K562 (cell line): ENCODE measurements around the gene CLSTN1. TPM values are rescaled to one million over a fixed set of nuclear protein-coding genes. Genes with fewer than 3 reads are reported as not detected.

ENCODE experiments used
- ATF7 ChIP-seq: fragments of 450-650 bp; IDR thresholded peaks from 2 replicates; pipeline ENCODE4 v1.7.1; 2014; ENCODE audit warnings: mild to moderate bottlenecking, moderate library complexity
- BCL6 ChIP-seq: fragments of 250-450 bp; sonication (Bioruptor Pico); IDR thresholded peaks from 2 replicates; pipeline ENCODE4 v1.4.0; 2020
- CLOCK ChIP-seq: fragments of 250-450 bp; sonication (Bioruptor Pico); IDR thresholded peaks from 2 replicates; pipeline ENCODE4 v1.4.0; 2020; ENCODE audit warnings: mild to moderate bottlenecking, moderate library complexity, borderline replicate concordance
- CREM ChIP-seq: IDR thresholded peaks from 2 replicates; pipeline ENCODE4 v1.6.1; 2014; ENCODE audit warnings: antibody characterized with exemption, low read depth
- ESRRA ChIP-seq: fragments of 450-650 bp; IDR thresholded peaks from 2 replicates; pipeline ENCODE4 v1.6.1; 2014; ENCODE audit warnings: low read depth, mild to moderate bottlenecking, moderate library complexity, borderline replicate concordance
- GABPB1 ChIP-seq: sonication (generic); formaldehyde crosslinking; IDR thresholded peaks from 2 replicates; pipeline ENCODE4 v1.8.0; 2022; ENCODE audit warnings: mild to moderate bottlenecking, missing genetic modification reagents
- HNRNPL ChIP-seq: fragments of 200-400 bp; formaldehyde crosslinking; IDR thresholded peaks from 2 replicates; pipeline ENCODE4 v1.6.1; 2017; ENCODE audit warnings: low read depth, mild to moderate bottlenecking, low read length
- MAFK ChIP-seq: IDR thresholded peaks from 2 replicates; pipeline ENCODE4 v1.6.1; 2011; ENCODE audit warnings: low read length, improper control_type of control experiment
- MTA1 ChIP-seq: fragments of 450-650 bp; IDR thresholded peaks from 2 replicates; pipeline ENCODE4 v1.6.1; 2017; ENCODE audit warnings: borderline replicate concordance
- PHF20 ChIP-seq: fragments of 450-650 bp; IDR thresholded peaks from 2 replicates; pipeline ENCODE4 v1.6.1; 2018; ENCODE audit not compliant: partially characterized antibody
- PML ChIP-seq: IDR thresholded peaks from 2 replicates; pipeline ENCODE4 v1.6.1; 2012; ENCODE audit warnings: low read length, inconsistent platforms
- STAT5A ChIP-seq: IDR thresholded peaks from 2 replicates; pipeline ENCODE4 v1.6.1; 2012; ENCODE audit warnings: low read length, inconsistent platforms, borderline replicate concordance
- TRIM24 ChIP-seq, 2 experiments: fragments of 450-650 bp; IDR thresholded peaks; 2 replicates each; pipeline ENCODE4 v1.6.1; 2016
- ZBTB1 ChIP-seq: sonication (generic); formaldehyde crosslinking; IDR thresholded peaks from 2 replicates; pipeline ENCODE4 v1.8.1; 2023; ENCODE audit warnings: missing genetic modification reagents, low read depth, mild to moderate bottlenecking, borderline replicate concordance
- ZNF174 ChIP-seq: fragments of 250-450 bp; sonication (Bioruptor Pico); IDR thresholded peaks from 2 replicates; pipeline ENCODE4 v1.4.0; 2020; ENCODE audit warnings: mild to moderate bottlenecking
- ZNF431 ChIP-seq: sonication (generic); formaldehyde crosslinking; IDR thresholded peaks from 2 replicates; pipeline ENCODE4 v1.8.0; 2022; ENCODE audit warnings: mild to moderate bottlenecking, missing genetic modification reagents
- ZNF512 ChIP-seq: IDR thresholded peaks from 2 replicates; pipeline ENCODE4 v1.6.1; 2016; ENCODE audit warnings: missing genetic modification characterization, missing compliant biosample characterization
- ZNF668 ChIP-seq: fragments of 250-450 bp; sonication (Bioruptor Pico); IDR thresholded peaks from 2 replicates; pipeline ENCODE4 v1.8.0; 2022; ENCODE audit warnings: mild to moderate bottlenecking, inconsistent platforms
- ZNF780A ChIP-seq: fragments of 250-450 bp; sonication (Bioruptor Pico); IDR thresholded peaks from 2 replicates; pipeline ENCODE4 v1.5.0; 2021; ENCODE audit warnings: mild to moderate bottlenecking
- polyA plus RNA-seq, 8 experiments: library from polyadenylated mRNA; depleted of rRNA in 4 of 8; stranded (reverse) in 5 of 8; unstranded in 3 of 8; fragments of >200 nt; fragmentation: Nextera tagmentation in 2 of 8; fragmentation: Illumina TruSeq in 1 of 8; extraction: Ambion mirVana in 2 of 8; extraction: Trizol in 1 of 8; gene quantifications; 2 replicates each; pipeline versions ENCODE4 v1.2.1 to v1.2.3, GENCODE V29; 2011 to 2014; ENCODE audit warnings: inconsistent platforms in 1 of 8, missing spikeins in 1 of 8
- total RNA-seq, 7 experiments: library from RNA; depleted of rRNA in 6 of 7; stranded (reverse); fragments of >200 nt in 6 of 7; fragmentation: Illumina TruSeq in 2 of 7; extraction: Trizol in 2 of 7; gene quantifications; 2 replicates each; pipeline versions ENCODE4 v1.2.1 to v1.2.3, GENCODE V29; 2011 to 2021; ENCODE audit warnings: low replicate concordance in 1 of 7
- TF ChIP-seq, protein P1 (sequence below), 2 experiments: IDR thresholded peaks; 2 replicates each; pipeline ENCODE4 v1.6.1; 2011; ENCODE audit warnings: borderline replicate concordance in 1 of 2, control low read depth in 1 of 2, low read depth in 1 of 2, low read length in 1 of 2, mild to moderate bottlenecking in 1 of 2, mixed read lengths in 1 of 2, moderate library complexity in 1 of 2; ENCODE audit not compliant: insufficient read depth in 1 of 2, insufficient read length in 1 of 2, poor library complexity in 1 of 2, severe bottlenecking in 1 of 2; ENCODE audit errors: extremely low read depth in 1 of 2
- TF ChIP-seq, protein P2 (sequence below): sonication (generic); formaldehyde crosslinking; IDR thresholded peaks from 2 replicates; pipeline ENCODE4 v1.9.0; 2022; ENCODE audit warnings: mild to moderate bottlenecking, missing genetic modification reagents

CLSTN1 gene
- total and polyA plus RNA-seq, 9 of the 15 experiments (the other 6 are each of a cell fraction or from before 2014, with no cell fraction given): 1.1 to 32.5 (median 13.3) TPM

DNA sequence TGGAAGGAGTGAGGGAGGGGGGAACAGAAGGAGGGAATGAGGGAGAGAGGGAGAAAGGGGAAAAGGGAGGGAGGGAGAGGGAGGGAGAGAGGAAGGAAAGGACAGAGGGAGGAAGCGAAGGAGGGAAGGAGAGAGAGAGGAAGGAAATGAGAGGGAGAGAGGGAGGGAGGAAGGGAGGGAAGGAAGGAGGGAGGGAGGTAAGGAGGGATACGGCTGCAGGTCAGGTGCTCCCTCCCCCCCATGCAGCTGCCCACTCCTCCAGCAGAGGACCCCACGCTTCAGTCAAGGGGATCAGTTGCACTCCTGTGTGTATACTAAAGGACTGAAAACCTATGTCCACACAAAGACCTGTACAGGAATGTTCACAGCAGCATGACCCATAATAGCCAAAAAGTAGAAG, 54.8 kb downstream of the CLSTN1 start (continued):
- TF ChIP-seq ZNF668 (CRISPR knock-in tag): no peak
- TF ChIP-seq ZNF780A: no peak
- no peak for TF ChIP-seq PML
- 0 out of 2 replicates have a peak, but pooled peaks have one; percentile 40 for TF ChIP-seq MTA1
- TF ChIP-seq, protein P1, sequence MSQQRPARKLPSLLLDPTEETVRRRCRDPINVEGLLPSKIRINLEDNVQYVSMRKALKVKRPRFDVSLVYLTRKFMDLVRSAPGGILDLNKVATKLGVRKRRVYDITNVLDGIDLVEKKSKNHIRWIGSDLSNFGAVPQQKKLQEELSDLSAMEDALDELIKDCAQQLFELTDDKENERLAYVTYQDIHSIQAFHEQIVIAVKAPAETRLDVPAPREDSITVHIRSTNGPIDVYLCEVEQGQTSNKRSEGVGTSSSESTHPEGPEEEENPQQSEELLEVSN (IDR thresholded peaks at IDR 0.05; ENCODE audit: borderline replicate concordance in 1 of 2, extremely low read depth in 1 of 2, insufficient read depth in 1 of 2, insufficient read length in 1 of 2, low read depth in 1 of 2, low read length in 1 of 2, poor library complexity in 1 of 2, severe bottlenecking in 1 of 2): no peak
- TF ChIP-seq BCL6 (CRISPR knock-in tag): no peak
- TF ChIP-seq ATF7: no peak
- TF ChIP-seq ZNF512: peak; percentile 56; the same call in 1 of the 2 replicates
- TF ChIP-seq ZNF431 (CRISPR knock-in tag): no peak
- TF ChIP-seq TRIM24 (IDR thresholded peaks at IDR 0.05): 0 out of 4 replicates have a peak, but pooled peaks of 1 of the 2 experiments have one; percentile 30
- no peak for TF ChIP-seq ESRRA
- no peak for TF ChIP-seq HNRNPL
- TF ChIP-seq STAT5A: no peak
- TF ChIP-seq CLOCK (CRISPR knock-in tag): no peak
- no peak for TF ChIP-seq ZNF174 (CRISPR knock-in tag)
- no peak for TF ChIP-seq GABPB1 (CRISPR knock-in tag)
- TF ChIP-seq ZBTB1 (CRISPR knock-in tag): no peak
- no peak for TF ChIP-seq CREM
- TF ChIP-seq, protein P2, sequence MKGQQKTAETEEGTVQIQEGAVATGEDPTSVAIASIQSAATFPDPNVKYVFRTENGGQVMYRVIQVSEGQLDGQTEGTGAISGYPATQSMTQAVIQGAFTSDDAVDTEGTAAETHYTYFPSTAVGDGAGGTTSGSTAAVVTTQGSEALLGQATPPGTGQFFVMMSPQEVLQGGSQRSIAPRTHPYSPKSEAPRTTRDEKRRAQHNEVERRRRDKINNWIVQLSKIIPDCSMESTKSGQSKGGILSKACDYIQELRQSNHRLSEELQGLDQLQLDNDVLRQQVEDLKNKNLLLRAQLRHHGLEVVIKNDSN (CRISPR knock-in tag): 0 out of 2 replicates have a peak, but pooled peaks have one; percentile 13
- no peak for TF ChIP-seq PHF20
- no peak for TF ChIP-seq MAFK
